MM.1S (cell line): ENCODE results near the gene CNTNAP2.

Experiments
- CTCF ChIP-seq: fragments of 300-600 bp; sonication (generic); IDR thresholded peaks from 2 replicates; pipeline ENCODE4 v1.5.1; 2016; ENCODE audit warnings: antibody characterized with exemption, low read length, mixed read lengths
- EZH2 ChIP-seq: fragments of 300-600 bp; sonication (generic); optimal IDR thresholded peaks from 2 replicates; pipeline ENCODE3; 2017; ENCODE audit warnings: low read depth, mild to moderate bottlenecking, antibody characterized with exemption, low read length, mixed read lengths

- TF ChIP-seq EZH2, result no peak
- TF ChIP-seq CTCF, result no peak
Measured at GRCh38 chr7:146175716-146176115, 59.1 kb downstream of the CNTNAP2 start.
